ENCODE data around the gene KLHL26.

- TF ChIP-seq POLR2A (IDR thresholded peaks at IDR 0.05; ENCODE audit: low read length): no peak
- TF ChIP-seq GATA1 (IDR thresholded peaks at IDR 0.05; ENCODE audit: low read depth, low read length): no peak
Measured at GRCh38 chr19:18657590-18658365, 20.9 kb downstream of the KLHL26 start.

Data from erythroblast (primary cell).